Activated T-helper 1 cell treated with anti-CD3 and anti-CD28 coated beads, Interleukin-2, amount 50 U/mL, for 16 hours (primary cell): ENCODE data around the gene ZNF532.

Experiments
- DNase-seq, 2 donors: peaks; one replicate each; pipeline ENCODE4 v3.0.0-alpha.2; 2020; ENCODE audit warnings: low read depth in 1 of 2, low spot score in 1 of 2

The ZNF532 gene

GRCh38 chr18:58870130-58870529 lies 5.5 kb downstream of the ZNF532 start:
- DNase-seq, result no peak

GRCh38 chr18:58870621-58871020 lies 5.9 kb downstream of the ZNF532 start:
- no peak for DNase-seq

- no peak for DNase-seq
Observed at GRCh38 chr18:58871514-58872420, 7.1 kb downstream of the ZNF532 start.

GRCh38 chr18:58878640-58879039 lies 14.0 kb downstream of the ZNF532 start:
- no peak for DNase-seq

GRCh38 chr18:58881477-58881876 lies 16.8 kb downstream of the ZNF532 start:
- DNase-seq, result no peak

- no peak for DNase-seq
Observed at GRCh38 chr18:58882044-58882443, 17.4 kb downstream of the ZNF532 start.

- no peak for DNase-seq
Observed at GRCh38 chr18:58882686-58883085, 18.0 kb downstream of the ZNF532 start.

GRCh38 chr18:58884680-58885079 lies 20.0 kb downstream of the ZNF532 start:
- DNase-seq, result no peak

GRCh38 chr18:58886431-58886830 lies 21.8 kb downstream of the ZNF532 start:
- no peak for DNase-seq

- no peak for DNase-seq
Observed at GRCh38 chr18:58886864-58887612, 22.4 kb downstream of the ZNF532 start.

GRCh38 chr18:58887613-58887963 lies 22.9 kb downstream of the ZNF532 start:
- no peak for DNase-seq

- no peak for DNase-seq
Observed at GRCh38 chr18:58891776-58892175, 27.1 kb downstream of the ZNF532 start.

GRCh38 chr18:58892488-58892887 lies 27.8 kb downstream of the ZNF532 start:
- no peak for DNase-seq

- no peak for DNase-seq
Observed at GRCh38 chr18:58893388-58894099, 28.9 kb downstream of the ZNF532 start.

GRCh38 chr18:58894930-58895329 lies 30.3 kb downstream of the ZNF532 start:
- no peak for DNase-seq

- DNase-seq, result no peak
Observed at GRCh38 chr18:58895385-58895784, 30.7 kb downstream of the ZNF532 start.

GRCh38 chr18:58896268-58896667 lies 31.6 kb downstream of the ZNF532 start:
- DNase-seq, result no peak

GRCh38 chr18:58896734-58897508 lies 32.2 kb downstream of the ZNF532 start:
- DNase-seq, result no peak

GRCh38 chr18:58898010-58898799 lies 33.5 kb downstream of the ZNF532 start:
- no peak for DNase-seq

GRCh38 chr18:58900015-58900649 lies 35.5 kb downstream of the ZNF532 start:
- DNase-seq, result no peak
